ENCODE results near the gene AMBRA1. TPM values are rescaled to one million over a fixed set of nuclear protein-coding genes. Genes with fewer than 3 reads are reported as not detected.

The AMBRA1 gene
- total RNA-seq, 2 experiments from 2014 or later = 24.6 to 30.7 TPM

GRCh38 chr11:46535688-46536087, 58.1 kb downstream of the AMBRA1 start:
- POLR2A ChIA-PET = interaction anchor here (0.6 kb wide), 1 partner anchor 162 kb away, joined by 3 read pairs; no protein-coding TSS in a partner anchor
- Histone ChIP-seq H3K4me1 (ENCODE audit: insufficient read depth, low read length, poor library complexity, severe bottlenecking) (peaks cover 4% of the 10 kb centered on the region), H3K79me2 (ENCODE audit: insufficient read depth, low read depth, low read length) (peaks cover 46% of the 10 kb centered on the region; the same call in 1 of the 2 replicates), H3K4me3 (ENCODE audit: low read depth, low read length, poor library complexity, severe bottlenecking) (no peak overlapping the region), H2AFZ (ENCODE audit: low read length) (no peak overlapping the region), H3K9me3 (ENCODE audit: low read length) (no peaks in the 10 kb centered on the region), H3K27ac (ENCODE audit: low read depth, low read length, poor library complexity, severe bottlenecking) (no peak overlapping the region), H3K9me2 (ENCODE audit: insufficient read depth, low read length) (no peaks in the 10 kb centered on the region), H3K4me2 (ENCODE audit: low read length) (no peak overlapping the region), H3K36me3 (ENCODE audit: insufficient read depth, low read length) (peaks cover 6% of the 10 kb centered on the region; the same call in 1 of the 2 replicates), H4K20me1 (ENCODE audit: insufficient read depth, low read length) (peaks cover 12% of the 10 kb centered on the region; the same call in 1 of the 2 replicates)
- DNase-seq (ENCODE audit: low spot score) = no peak
- no peak for TF ChIP-seq CTCF (conservative IDR thresholded peaks at IDR 0.05; ENCODE audit: low read length)
- TF ChIP-seq EZH2phosphoT487 (IDR thresholded peaks at IDR 0.05; ENCODE audit: borderline replicate concordance, low read depth, low read length) = no peak
- intact Hi-C loops (cut with micrococcal nuclease; ENCODE audit: unreplicated experiment) = no loop called here
- no TSS peak for BruUV-seq (replicated peaks)
- CTCF ChIA-PET (ENCODE audit: unreplicated experiment) = no interaction called here

GRCh38 chr11:46534711-46535110, 59.1 kb downstream of the AMBRA1 start:
- Histone ChIP-seq H4K20me1 (ENCODE audit: insufficient read depth, low read length) (peaks cover 12% of the 10 kb centered on the region; the same call in 1 of the 2 replicates), H3K4me3 (ENCODE audit: low read depth, low read length, poor library complexity, severe bottlenecking) (no peak overlapping the region)
- CTCF ChIA-PET (ENCODE audit: unreplicated experiment) = no interaction called here

More at GRCh38 chr11:46534711-46535110, 59.1 kb downstream of the AMBRA1 start:
- no peak for DNase-seq (ENCODE audit: low spot score)
- H3K4me1 ChIP-seq (ENCODE audit: insufficient read depth, low read length, poor library complexity, severe bottlenecking) = peaks cover 4% of the 10 kb centered on the region
- no peak overlapping the region for H2AFZ ChIP-seq (ENCODE audit: low read length)
- no peaks in the 10 kb centered on the region for H3K9me2 ChIP-seq (ENCODE audit: insufficient read depth, low read length)
- POLR2A ChIA-PET = interaction anchor here (0.6 to 0.7 kb wide), 2 partner anchors 32 to 104 kb away, joined by 3 read pairs; no protein-coding TSS in a partner anchor
- no TSS peak for BruUV-seq (replicated peaks)
- peaks cover 46% of the 10 kb centered on the region; the same call in 1 of the 2 replicates for H3K79me2 ChIP-seq (ENCODE audit: insufficient read depth, low read depth, low read length)
- no peak overlapping the region for H3K27ac ChIP-seq (ENCODE audit: low read depth, low read length, poor library complexity, severe bottlenecking)
- no peaks in the 10 kb centered on the region for H3K36me3 ChIP-seq (ENCODE audit: insufficient read depth, low read length)
- H3K9me3 ChIP-seq (ENCODE audit: low read length) = no peaks in the 10 kb centered on the region
- no peak overlapping the region for H3K4me2 ChIP-seq (ENCODE audit: low read length)
- no peak for TF ChIP-seq CTCF (conservative IDR thresholded peaks at IDR 0.05; ENCODE audit: low read length)
- no peak for TF ChIP-seq EZH2phosphoT487 (IDR thresholded peaks at IDR 0.05; ENCODE audit: borderline replicate concordance, low read depth, low read length)
- intact Hi-C loops (cut with micrococcal nuclease; ENCODE audit: unreplicated experiment) = no loop called here
